ENCODE measurements around the gene ERMN.

GRCh38 chr2:157318884-157319283 lies 6.7 kb downstream of the ERMN start:
- TF ChIP-seq BCLAF1 (IDR thresholded peaks at IDR 0.05) (no peak), CTCF (CRISPR knock-in tag; IDR thresholded peaks at IDR 0.05) (no peak), THRA (CRISPR knock-in tag; IDR thresholded peaks at IDR 0.05; ENCODE audit: borderline replicate concordance) (no peak)
